Hematopoietic multipotent progenitor cell treated with erythropoietin and hydrocortisone succinate and interleukin-3 and kit ligand, for 6 days (in vitro differentiated cells): ENCODE results near the gene POLR2C.
"Not testable (repeated sequence)": the region's sequence is repeated elsewhere in the genome, so short reads cannot be mapped to it uniquely, and the experiment has no call there.

Experiments used
- DNase-seq: peaks from one replicate; pipeline ENCODE4 v3.0.0-alpha.2; 2015

Gene POLR2C

GRCh38 chr16:57462209-57462977 lies at the start of gene POLR2C:
POLR2C (plus strand) TSS chr16:57462679; CDS start chr16:57462725, 46 bp downstream.
- DNase-seq, result peak; percentile 93

DNA sequence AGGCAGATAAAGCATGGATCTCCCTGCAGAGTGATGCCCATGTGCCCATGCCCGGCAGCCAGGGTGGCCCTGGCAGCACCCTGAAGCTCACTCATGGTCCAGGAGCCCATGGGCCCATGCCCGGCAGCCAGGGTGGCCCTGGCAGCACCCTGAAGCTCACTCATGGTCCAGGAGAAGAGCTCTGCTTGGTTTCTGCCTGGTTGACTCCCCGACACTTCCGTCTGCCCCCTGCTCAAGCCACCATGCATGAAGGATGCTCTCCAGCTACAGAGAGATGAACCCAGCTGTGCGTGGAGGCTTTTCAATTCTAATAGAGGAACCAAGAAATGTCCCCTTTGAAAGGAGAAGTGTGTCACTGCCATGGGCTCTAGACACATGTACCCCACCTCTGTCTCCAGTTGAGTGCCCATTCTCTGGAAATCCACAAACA lies 49.2 kb upstream of the POLR2C start:
- DNase-seq, result no peak

GRCh38 chr16:57413733-57414132 lies 48.7 kb upstream of the POLR2C start:
- no peak for DNase-seq

DNA sequence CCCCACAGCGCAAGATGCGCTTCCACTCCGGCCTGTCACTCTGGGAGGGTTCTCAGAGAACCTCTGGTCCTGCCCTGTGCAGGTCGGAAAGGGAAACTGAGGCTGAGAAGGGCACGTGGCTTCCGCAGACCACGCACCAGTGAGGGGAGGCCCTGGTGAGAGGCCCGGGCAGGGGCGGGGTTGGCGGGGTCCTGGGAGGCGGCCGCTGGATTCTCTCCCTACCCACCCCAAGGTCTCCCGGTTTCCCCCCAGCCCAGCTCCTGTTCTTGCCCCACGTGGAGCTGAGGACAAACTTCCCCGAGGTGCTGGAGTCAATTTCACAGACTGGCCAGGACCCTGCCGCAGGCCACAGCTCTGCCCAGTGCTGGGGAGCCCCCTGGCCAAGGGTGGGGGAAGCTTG lies 46.4 kb upstream of the POLR2C start:
- no peak for DNase-seq

- no peak for DNase-seq
Measured at GRCh38 chr16:57419506-57419905, 43.0 kb upstream of the POLR2C start.

DNA sequence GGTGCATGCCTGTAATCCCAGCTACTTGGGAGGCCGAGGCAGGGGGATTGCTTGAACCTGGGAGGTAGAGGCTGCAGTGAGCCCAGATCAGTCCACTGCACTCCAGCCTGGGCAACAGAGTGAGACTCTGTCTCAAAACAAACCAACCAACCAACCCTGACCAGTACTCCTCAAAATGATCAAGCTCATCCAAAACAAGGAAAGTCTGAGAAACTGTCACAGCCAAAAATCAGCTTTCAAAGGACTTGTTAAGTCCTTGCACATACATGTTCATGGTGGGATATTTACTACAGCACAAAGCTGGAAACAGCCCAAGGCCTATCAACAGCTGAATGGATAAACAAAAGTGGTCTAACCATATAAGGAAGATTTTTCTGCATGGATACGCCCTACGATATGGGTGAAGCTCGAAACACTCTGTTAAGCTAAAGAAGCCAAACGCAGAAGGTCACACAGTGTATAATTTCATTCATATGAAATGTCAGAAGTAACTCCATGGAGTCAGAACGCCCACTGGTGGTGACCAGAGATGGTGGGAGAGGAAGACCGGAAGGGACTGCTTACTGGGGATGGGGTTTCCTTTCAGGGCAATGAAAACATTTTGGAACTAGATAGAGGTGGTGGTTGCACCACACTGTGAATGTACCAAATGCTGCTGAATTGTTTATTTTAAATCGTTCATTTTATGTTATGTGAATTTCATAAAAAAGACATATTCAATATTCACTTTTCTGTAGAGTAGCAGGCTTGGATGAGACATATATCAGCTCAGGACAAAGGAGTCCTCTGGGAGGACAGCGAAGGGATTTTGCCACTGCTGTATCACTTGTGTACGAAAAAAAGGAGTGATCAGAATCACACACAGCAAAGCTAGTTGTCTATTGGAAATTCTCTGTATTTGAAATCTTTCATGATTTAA lies 40.2 kb upstream of the POLR2C start:
- peak; percentile 71 for DNase-seq

DNA sequence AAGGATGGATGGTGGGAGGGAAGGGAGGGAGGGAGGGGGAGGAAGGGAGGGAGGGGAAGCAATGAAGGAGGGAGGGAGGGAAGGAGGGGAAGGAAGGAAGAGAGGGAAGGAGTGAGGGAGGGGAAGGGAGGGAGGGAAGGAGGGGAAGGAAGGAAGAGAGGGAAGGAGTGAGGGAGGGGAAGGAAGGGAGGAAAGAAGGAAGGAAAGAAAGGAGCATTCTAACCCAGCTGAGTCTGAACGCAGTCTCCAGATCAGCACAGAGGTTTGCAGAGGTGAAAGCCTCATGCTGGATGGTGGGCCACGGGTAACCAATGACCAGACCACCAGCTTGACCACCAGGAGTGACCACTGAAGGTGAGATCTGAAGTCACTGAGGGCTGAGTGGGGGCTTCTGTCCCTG lies 39.3 kb upstream of the POLR2C start:
- no peak for DNase-seq

DNA sequence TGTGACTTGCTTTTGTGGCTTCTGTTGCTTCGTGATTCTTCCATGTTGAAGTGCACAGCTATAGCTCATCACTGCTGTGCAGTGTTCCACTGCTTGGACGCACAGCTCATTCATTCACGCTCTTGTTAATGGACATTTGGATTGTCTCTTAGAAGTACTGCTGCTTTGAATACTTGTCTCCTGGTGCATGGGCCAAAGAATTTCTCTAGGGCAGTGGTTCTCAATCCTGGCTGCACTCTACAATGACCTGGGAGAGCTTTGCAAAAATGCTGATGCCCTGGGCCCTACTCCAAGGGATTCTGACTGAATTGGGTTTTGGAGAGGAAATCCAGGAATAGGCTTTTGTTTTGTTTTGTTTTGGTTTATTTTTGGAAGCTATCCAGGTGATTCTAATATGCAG lies 37.9 kb upstream of the POLR2C start:
- no peak for DNase-seq

- DNase-seq, result no peak
Measured at GRCh38 chr16:57426356-57426755, 36.1 kb upstream of the POLR2C start.

DNA sequence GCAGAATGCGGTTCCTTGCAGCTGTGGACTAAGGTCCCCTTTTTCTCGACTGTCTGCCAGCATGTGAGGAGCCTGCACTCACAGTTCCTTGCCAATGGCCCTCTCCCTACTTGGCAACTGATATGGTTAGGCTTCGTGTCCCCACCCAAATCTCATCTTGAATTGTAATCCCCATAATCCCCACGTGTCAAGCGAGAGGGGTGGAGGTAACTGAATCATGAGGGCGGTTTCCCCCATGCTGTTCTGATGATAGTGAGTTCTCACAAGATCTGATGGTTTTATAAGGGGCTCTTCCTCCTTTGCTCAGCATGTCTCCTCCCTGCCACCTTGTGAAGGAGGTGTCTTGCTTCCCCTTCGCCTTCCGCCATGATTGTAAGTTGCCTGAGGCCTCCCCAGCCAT lies 35.2 kb upstream of the POLR2C start:
- no peak for DNase-seq

DNA sequence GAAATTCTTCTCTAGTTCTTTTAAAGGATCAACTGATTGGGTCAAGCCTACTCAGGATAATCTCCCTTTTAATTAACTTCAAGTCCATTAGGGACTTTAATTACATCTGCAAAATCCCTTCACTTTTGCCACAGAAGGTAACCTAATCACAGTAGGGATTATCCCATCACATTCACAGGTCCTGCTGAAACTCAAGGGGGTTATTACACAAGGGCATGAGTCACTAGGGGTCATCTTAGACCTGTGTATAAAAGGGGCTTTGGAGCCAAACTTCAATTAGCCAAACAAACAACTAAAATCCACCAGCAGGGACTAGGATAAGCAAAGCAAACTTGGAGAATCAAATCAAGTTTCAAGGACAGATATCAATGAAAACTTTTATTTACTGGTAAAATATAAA lies 34.7 kb upstream of the POLR2C start:
- DNase-seq, result no peak

DNA sequence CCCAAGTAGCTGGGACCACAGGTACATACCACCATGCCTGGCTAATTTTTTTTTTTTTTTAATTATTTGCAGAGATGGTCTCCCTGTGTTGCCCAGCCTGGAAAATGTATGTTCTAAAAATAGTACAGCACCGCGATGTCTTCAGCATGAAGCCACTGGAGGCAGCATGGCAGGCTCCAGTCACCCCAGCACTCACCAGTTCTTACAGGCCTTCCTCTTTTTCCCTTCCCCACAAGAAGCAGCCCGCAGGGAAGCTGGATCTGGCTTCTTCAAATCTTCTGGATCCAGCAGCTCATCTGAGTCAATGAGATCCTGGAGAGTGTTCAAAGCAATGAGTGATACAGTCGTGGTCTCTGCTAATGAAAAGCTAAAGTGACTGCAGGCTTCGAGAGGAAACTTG lies 31.5 kb upstream of the POLR2C start:
- no peak for DNase-seq

GRCh38 chr16:57432505-57432904 lies 30.0 kb upstream of the POLR2C start:
- no peak for DNase-seq

DNA sequence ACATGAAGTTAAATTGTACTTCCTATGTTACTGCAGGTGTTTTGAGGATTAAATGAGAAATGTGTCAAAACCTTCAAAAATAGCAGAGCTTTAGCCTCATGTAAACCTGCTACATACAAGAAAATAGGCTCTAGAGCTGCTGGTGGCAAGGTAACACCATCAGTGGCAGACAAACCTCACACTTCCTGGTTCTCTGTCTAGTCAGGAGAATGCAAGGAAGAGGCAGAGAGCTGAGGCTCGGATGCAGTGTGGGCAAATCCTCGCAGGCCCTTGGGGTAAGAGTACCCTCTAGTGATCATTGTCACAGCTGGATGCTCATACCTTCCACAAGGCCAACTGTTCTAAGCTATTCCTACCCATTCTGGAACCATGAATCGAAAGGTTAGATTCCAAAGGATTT lies 29.5 kb upstream of the POLR2C start:
- no peak for DNase-seq

GRCh38 chr16:57434003-57434402 lies 28.5 kb upstream of the POLR2C start:
- no peak for DNase-seq

GRCh38 chr16:57435838-57436237 lies 26.6 kb upstream of the POLR2C start:
- DNase-seq, result no peak

DNA sequence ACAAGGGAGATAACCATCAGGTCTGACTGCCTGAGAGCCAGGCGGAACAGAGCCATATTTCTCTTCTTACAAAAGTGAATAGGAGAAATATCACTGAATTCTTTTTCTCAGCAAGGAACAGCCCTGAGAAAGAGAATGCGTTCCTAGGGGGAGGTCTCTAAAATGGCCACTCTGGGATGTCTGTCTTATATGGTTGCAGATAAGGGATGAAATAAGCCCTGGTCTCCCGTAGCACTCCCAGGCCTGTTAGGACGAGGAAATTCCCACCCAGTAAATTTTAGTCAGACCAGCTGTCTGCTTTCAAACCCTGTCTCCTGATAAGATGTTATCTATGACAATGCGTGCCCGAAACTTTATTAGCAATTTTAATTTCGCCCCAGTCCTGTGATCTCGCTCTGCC lies 22.5 kb upstream of the POLR2C start:
- DNase-seq, result not testable (repeated sequence)

- DNase-seq, result peak; percentile 31
Measured at GRCh38 chr16:57440551-57440950, 21.9 kb upstream of the POLR2C start.

DNA sequence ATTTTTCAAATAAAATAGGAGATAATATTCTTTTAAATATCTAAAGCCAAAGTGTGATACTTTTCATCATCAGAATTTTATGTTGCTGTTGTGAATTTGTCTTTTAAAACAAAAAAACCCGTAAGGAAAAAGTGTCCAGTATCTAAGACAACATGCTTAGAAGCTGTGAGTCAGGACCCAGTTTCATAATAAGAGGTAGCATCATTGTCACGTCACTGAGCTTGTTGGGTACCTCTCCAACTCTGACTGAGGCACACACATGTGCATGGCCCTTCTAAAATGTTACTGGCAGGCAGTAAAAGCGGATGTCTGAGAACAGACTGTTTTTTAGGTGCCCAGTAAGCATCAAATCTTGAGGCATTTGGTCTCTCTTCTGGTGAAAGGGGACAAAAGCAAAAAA lies 17.8 kb upstream of the POLR2C start:
- no peak for DNase-seq

DNA sequence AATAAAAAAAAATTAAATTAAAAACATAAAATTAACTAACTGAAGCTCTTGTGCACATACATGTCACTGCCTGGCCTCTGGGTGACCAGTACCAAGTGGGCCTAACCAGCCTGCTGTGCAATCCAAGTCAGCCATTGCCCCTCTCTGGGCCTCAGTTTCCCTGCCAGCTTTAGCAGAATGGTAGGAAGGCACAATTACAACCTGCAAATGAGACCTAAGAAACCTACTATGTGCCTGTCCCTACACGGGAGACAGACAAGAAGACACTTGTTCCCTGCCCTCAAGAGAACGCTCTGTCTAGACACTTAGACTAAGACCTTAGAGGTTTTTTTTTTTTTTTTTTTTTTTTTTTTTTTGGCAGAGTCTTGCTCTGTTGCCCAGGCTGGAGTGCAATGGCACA lies 17.0 kb upstream of the POLR2C start:
- DNase-seq, result no peak

DNA sequence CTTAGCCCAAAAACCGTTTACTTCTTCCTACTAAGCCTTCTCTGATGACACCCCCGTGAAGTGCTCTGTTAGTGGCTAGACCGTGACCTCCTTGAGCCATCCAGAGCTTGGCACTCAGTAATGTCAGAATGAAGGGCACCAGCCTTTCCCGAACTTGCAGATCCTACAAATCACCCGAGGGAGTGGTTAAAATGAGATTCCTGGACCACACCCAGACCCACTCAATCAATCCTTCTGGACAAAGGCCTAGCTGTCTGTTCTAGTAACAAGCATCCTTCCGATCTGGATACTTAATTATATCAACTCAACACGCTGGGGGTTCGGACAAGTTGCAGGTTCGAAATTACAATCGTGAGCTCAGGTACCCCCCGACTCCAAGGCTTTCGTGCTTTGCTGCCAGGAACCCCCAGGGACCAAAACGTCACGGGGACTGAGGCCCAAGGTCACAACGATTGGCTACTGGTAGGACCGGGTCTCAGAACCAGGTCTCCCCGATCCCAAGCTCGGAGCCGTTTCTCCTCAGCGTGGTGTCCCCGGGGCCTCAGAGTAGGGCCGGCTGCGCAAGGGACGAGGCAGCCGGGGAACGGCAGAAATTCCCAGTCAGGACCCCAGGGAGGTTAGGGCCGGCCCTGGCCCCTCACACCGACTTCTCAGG lies 15.8 kb upstream of the POLR2C start:
- peak; percentile 70 for DNase-seq

GRCh38 chr16:57447186-57447962 lies 15.1 kb upstream of the POLR2C start, which contains the start of the genes CIAPIN1 and COQ9:
CIAPIN1 (minus strand) TSS chr16:57447385; CDS start chr16:57440928, 6,457 bp downstream.
COQ9 (plus strand) TSS chr16:57447479; CDS start chr16:57447506, 27 bp downstream.
- DNase-seq, result peak; percentile 97
